HG03103 (cell line): ENCODE results near the gene NKAIN4.

Experiments used
- ATAC-seq: cut with Tn5 transposase; IDR thresholded peaks from one replicate; pipeline ENCODE4 v1.9.1; 2021; ENCODE audit warnings: low read depth; ENCODE audit not compliant: unreplicated experiment

Gene NKAIN4

DNA sequence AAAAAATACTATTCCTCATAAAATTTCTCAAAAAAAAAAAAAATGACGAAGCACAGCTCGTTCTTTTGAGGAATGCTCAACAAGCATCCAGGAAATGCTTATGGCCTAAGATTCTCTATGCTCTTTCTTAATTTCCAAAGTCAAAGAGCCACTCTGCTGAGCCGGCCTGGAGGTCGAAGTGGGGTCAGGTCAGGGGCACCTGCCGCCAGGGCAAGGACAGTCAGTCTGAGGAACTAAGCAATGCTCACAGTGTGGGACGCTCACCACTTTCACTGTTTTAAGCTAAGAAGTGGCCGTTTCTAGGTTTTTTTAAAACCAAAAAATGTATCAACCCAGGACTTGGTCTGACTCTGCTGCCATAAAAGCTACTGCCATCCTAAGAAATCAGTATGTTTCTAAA, 55.7 kb downstream of the NKAIN4 start:
- no peak for ATAC-seq

DNA sequence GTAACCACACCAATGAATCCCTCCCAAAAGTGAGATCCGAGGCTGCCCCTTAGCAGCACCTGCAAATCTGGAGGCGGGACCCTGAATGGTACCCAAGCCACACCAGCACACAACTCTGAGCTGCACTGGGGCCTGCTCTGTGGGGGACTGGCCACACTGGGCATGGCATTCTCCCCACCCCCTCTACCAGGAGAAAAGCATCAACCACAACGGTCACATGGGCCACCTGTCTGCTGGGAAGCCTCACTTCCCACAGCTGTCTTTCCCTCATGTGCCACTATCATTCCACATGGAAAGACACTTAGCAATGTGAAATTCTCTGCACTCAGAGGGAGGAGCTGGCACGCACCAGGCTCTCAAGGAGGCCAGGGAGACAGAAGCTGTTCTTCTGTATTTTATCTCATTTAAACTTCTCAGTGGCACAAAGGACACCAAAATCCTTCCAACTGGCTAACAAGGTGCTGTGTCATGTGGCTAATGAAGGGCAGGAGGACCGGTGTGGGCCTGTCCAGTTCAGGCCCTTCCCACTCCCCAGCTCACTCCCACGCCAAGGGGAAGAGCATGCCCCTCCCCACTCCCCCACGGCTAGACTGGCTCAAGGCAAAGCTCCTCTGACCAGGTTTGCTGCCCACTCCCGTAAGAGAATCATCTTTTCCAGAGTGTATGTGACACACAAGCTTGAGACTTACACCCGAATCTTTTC, 57.3 kb downstream of the NKAIN4 start:
- no peak for ATAC-seq

DNA sequence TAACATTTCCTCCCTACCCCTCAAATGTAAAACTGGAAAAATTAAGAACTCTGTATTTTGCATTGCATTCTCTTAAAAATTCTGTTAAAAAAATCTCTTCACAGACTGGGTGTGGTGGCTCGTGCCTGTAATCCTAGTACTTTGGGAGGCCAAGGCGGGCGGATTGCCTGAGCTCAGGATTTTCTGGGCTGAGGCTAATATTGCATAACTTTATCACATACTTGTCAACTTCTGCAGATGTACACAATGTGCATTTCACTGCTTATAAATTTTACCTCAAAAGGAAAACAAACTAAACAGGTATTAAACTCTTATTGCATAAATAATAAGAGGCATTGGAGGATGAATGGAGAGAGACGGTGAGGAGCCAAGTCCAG, 59.5 kb downstream of the NKAIN4 start:
- ATAC-seq, result no peak

DNA sequence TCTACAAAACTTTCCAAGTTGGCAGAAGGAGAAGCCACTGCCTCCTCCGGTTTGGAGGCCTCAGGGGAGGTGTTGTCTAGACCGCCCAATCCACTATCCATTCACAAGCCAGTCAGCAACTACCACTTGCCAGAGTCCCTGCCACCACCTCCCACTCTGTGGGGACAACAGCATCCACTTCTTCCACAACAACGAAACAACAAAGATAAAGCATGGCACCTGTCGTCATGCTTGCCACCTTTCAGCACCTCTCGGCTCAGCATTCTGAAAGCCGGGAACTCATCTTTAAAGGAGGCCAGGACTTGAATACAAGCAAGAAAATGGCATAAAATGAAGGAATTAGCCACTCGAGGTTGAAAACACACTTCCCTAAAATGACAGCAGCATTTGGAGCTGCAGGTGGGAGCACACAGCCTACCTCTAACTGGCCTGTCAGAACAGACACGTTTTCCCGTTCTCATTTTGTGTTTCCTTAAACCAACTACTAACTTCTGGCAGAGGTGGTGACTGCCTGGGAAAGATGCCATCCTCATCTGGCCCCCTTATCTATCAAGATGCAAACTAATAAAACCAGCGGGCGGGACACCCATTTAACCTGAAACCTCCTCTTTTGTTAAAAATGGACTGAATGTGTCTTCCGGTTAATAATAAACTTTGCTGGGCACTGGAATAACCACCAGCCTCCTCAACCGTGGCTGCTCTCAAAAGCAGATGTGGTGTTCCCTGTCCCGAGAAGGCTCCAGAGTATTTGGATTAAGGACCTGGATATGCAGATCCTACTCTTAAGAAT, 60.1 kb downstream of the NKAIN4 start:
- no peak for ATAC-seq

DNA sequence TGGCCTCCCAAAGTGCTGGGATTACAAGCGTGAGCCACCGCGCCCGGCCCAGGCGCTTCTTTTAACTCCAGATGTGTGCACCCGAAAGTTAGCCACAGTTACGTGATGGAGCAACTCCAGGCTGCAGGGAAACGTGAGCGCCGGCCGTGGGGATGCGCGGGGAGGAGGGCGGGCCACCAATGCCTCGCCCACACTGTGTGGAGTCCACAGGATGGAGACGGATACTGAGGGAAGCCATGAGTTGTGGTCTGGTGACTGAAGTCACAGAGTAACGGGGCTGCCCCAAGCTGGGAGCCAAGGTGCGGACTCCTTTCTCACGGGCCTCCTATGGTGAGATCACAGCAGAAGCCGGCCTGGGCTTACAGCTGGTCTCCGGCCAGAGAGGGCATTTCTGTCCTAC, 61.5 kb downstream of the NKAIN4 start:
- ATAC-seq, result no peak

DNA sequence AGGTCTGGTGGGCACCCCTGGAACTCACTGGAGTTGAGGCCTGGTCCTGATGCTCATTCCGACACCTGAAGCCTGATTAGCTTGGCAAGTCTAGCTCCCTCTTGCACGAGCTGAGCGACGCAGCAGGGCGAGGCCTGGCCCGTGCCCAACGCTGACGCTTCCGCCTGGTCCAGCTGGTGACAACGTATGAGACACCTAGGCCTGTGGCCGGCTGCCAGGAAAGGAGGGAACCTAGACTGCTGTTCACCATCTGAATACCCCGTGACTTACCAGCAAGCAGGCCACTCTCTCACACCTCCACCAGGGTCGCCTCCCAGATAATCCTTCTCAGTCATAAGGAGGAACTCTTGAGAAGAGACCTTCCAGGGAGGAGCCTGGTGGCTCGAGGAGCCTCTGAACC, 62.9 kb downstream of the NKAIN4 start:
- no peak for ATAC-seq

DNA sequence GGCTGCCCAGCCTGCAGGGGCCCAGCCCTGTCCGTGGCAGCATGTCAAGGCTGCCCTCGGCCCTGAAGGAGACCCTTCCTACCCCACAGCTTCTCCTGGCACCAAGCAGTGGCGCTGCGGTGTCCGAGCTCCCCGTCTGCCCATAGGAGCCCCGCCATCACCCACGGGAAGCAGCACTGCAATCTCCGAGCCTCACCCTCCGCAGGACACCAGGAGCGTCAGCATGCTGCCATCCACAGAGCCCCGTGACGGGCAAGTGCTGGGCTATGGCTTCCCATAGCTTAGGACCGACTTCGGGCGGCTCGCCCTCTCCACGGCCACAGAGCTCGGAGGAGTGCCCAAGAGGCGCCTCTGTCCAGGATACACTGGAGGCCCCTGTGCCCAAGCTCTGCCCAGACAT, 63.4 kb downstream of the NKAIN4 start:
- ATAC-seq, result no peak
